ENCODE results near the gene RNF13. TPM values are rescaled to one million over a fixed set of nuclear protein-coding genes. Genes with fewer than 3 reads are reported as not detected.

The RNF13 gene
- total RNA-seq, 1 experiment from 2014 or later: 76.9 TPM

DNA sequence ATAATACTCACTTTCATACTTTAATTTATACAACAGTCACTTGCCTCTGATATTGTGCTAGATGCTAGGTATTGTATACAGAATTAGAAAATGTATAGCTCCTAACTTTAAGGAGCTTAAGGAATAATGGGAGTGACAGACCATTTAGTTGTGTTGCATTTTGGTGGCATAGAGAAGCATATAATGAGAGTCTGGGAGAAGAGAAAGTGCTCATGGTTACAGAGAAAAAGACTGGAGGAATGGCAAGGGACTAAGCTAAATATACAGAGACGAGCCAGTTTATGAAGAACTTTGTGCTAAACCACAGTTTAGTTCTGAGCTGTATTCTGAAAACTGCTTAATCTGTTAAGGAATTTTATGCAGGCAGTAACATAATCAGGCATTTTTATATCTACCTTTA is 6.4 kb downstream of the RNF13 start:
- intact Hi-C loops (cut with micrococcal nuclease; ENCODE audit: unreplicated experiment): no loop called here
- BruUV-seq (replicated peaks): no TSS peak

DNA sequence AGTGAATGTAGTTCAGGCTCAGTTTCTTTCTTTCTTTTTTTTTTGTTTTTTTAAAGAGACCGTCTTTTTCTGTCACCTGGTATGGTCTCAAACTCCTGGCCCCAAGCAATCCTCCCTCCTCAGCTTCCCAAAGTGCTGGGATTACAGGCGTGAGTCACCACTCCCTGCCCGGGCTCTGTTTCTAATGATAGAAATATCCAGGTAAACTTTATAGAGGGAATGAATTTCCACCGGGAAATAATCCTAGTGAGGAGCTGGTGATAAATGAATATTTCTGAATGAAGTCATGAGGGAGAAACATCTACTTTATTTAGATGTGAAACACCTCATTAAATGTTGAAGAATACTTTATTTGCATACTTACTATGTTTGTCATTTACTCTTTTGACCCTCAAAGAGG is 7.2 kb downstream of the RNF13 start:
- Histone ChIP-seq H3K4me1 (ENCODE audit: control insufficient read depth, insufficient read depth, low read length) (peaks cover 19% of the 10 kb centered on the region), H3K9me3 (ENCODE audit: control insufficient read depth, insufficient read depth, low read depth, low read length) (peaks cover 9% of the 10 kb centered on the region; the same call in 1 of the 2 replicates), H3K27me3 (ENCODE audit: control insufficient read depth, insufficient read depth, low read length) (no peaks in the 10 kb centered on the region), H3K4me3 (ENCODE audit: low read depth in 2 of 2, low read length in 2 of 2) (no peak overlapping the region), H3K36me3 (ENCODE audit: control insufficient read depth, insufficient read depth, low read length) (no peaks in the 10 kb centered on the region), H3K27ac (ENCODE audit: low read length) (no peak overlapping the region)
- no peak for DNase-seq (ENCODE audit: low read depth, low spot score)
- ChIA-PET CTCF (interaction anchor here (0.6 to 1.4 kb wide), 2 partner anchors 12 to 940 kb away, joined by 7 to 10 read pairs; no protein-coding TSS in a partner anchor), POLR2A (interaction anchor here (0.7 kb wide), 3 partner anchors 181 to 1577 kb away, joined by 3 to 4 read pairs (median 3); no protein-coding TSS in a partner anchor)
- intact Hi-C loops (cut with micrococcal nuclease; ENCODE audit: unreplicated experiment): no loop called here
- no TSS peak for BruUV-seq (replicated peaks)
- in situ Hi-C loops (cut with HindIII; ENCODE audit: low pct_unique_long_range_greater_than_20kb, low sequenced_read_pairs): no loop called here
- no peak for ATAC-seq
- TF ChIP-seq POLR2AphosphoS5 (IDR thresholded peaks at IDR 0.05; ENCODE audit: low read depth, low read length): no peak
- no peak for TF ChIP-seq TCF7L2 (IDR thresholded peaks at IDR 0.05; ENCODE audit: low read depth, low read length)
- TF ChIP-seq, protein P1, sequence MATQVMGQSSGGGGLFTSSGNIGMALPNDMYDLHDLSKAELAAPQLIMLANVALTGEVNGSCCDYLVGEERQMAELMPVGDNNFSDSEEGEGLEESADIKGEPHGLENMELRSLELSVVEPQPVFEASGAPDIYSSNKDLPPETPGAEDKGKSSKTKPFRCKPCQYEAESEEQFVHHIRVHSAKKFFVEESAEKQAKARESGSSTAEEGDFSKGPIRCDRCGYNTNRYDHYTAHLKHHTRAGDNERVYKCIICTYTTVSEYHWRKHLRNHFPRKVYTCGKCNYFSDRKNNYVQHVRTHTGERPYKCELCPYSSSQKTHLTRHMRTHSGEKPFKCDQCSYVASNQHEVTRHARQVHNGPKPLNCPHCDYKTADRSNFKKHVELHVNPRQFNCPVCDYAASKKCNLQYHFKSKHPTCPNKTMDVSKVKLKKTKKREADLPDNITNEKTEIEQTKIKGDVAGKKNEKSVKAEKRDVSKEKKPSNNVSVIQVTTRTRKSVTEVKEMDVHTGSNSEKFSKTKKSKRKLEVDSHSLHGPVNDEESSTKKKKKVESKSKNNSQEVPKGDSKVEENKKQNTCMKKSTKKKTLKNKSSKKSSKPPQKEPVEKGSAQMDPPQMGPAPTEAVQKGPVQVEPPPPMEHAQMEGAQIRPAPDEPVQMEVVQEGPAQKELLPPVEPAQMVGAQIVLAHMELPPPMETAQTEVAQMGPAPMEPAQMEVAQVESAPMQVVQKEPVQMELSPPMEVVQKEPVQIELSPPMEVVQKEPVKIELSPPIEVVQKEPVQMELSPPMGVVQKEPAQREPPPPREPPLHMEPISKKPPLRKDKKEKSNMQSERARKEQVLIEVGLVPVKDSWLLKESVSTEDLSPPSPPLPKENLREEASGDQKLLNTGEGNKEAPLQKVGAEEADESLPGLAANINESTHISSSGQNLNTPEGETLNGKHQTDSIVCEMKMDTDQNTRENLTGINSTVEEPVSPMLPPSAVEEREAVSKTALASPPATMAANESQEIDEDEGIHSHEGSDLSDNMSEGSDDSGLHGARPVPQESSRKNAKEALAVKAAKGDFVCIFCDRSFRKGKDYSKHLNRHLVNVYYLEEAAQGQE (IDR thresholded peaks at IDR 0.05; ENCODE audit: insufficient read depth in 1 of 2, low read depth in 2 of 2, low read length in 1 of 2): no peak
- TF ChIP-seq, protein P2, sequence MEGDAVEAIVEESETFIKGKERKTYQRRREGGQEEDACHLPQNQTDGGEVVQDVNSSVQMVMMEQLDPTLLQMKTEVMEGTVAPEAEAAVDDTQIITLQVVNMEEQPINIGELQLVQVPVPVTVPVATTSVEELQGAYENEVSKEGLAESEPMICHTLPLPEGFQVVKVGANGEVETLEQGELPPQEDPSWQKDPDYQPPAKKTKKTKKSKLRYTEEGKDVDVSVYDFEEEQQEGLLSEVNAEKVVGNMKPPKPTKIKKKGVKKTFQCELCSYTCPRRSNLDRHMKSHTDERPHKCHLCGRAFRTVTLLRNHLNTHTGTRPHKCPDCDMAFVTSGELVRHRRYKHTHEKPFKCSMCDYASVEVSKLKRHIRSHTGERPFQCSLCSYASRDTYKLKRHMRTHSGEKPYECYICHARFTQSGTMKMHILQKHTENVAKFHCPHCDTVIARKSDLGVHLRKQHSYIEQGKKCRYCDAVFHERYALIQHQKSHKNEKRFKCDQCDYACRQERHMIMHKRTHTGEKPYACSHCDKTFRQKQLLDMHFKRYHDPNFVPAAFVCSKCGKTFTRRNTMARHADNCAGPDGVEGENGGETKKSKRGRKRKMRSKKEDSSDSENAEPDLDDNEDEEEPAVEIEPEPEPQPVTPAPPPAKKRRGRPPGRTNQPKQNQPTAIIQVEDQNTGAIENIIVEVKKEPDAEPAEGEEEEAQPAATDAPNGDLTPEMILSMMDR (IDR thresholded peaks at IDR 0.05): no peak
- TF ChIP-seq SIN3A (IDR thresholded peaks at IDR 0.05; ENCODE audit: borderline replicate concordance, insufficient read depth, low read depth, low read length): no peak

More for the DNA sequence above, 6.4 kb downstream of the RNF13 start:
- ATAC-seq (0 out of 2 replicates have a peak, but pooled peaks have one; percentile 52), DNase-seq (ENCODE audit: low read depth, low spot score) (no peak)
- CTCF ChIA-PET: interaction anchor here (0.6 to 1.4 kb wide), 2 partner anchors 11 to 940 kb away, joined by 7 to 10 read pairs; no protein-coding TSS in a partner anchor
- Histone ChIP-seq H3K27ac (ENCODE audit: low read length) (no peak overlapping the region), H3K27me3 (ENCODE audit: control insufficient read depth, insufficient read depth, low read length) (no peaks in the 10 kb centered on the region), H3K4me3 (ENCODE audit: low read depth in 2 of 2, low read length in 2 of 2) (no peak overlapping the region), H3K4me1 (ENCODE audit: control insufficient read depth, insufficient read depth, low read length) (peaks cover 27% of the 10 kb centered on the region), H3K36me3 (ENCODE audit: control insufficient read depth, insufficient read depth, low read length) (no peaks in the 10 kb centered on the region), H3K9me3 (ENCODE audit: control insufficient read depth, insufficient read depth, low read depth, low read length) (peaks cover 9% of the 10 kb centered on the region; the same call in 1 of the 2 replicates)
- in situ Hi-C loops (cut with HindIII; ENCODE audit: low pct_unique_long_range_greater_than_20kb, low sequenced_read_pairs): no loop called here
- no peak for TF ChIP-seq SIN3A (IDR thresholded peaks at IDR 0.05; ENCODE audit: borderline replicate concordance, insufficient read depth, low read depth, low read length)
- TF ChIP-seq, protein P1 (IDR thresholded peaks at IDR 0.05; ENCODE audit: insufficient read depth in 1 of 2, low read depth in 2 of 2, low read length in 1 of 2): no peak
- TF ChIP-seq, protein P2 (IDR thresholded peaks at IDR 0.05): no peak
- no peak for TF ChIP-seq POLR2AphosphoS5 (IDR thresholded peaks at IDR 0.05; ENCODE audit: low read depth, low read length)
- TF ChIP-seq TCF7L2 (IDR thresholded peaks at IDR 0.05; ENCODE audit: low read depth, low read length): no peak
- POLR2A ChIA-PET: interaction anchor here (0.7 to 0.8 kb wide), 2 partner anchors 11 to 1578 kb away, joined by 3 to 4 read pairs; no protein-coding TSS in a partner anchor

Data from Panc1 (cell line).